Measurements from ENCODE around the gene KAZN.

KAZN gene

GRCh38 chr1:14615549-14616218, 17.2 kb downstream of the KAZN start:
- Histone ChIP-seq H2BK5ac (ENCODE audit: low read depth, low read length, poor library complexity, severe bottlenecking) (no peak overlapping the region), H3K4ac (ENCODE audit: low read depth in 1 of 2, low read length in 2 of 2) (no peak overlapping the region), H3K27ac (ENCODE audit: low read length, poor library complexity, severe bottlenecking) (no peak overlapping the region), H4K8ac (ENCODE audit: low read length) (no peak overlapping the region), H3K79me1 (replicated peaks; ENCODE audit: low read length, poor library complexity, severe bottlenecking) (no peaks in the 10 kb centered on the region), H3K4me2 (ENCODE audit: low read length, poor library complexity, severe bottlenecking) (no peak overlapping the region), H3K4me3 (ENCODE audit: insufficient read depth in 1 of 2, low read depth in 1 of 2, low read length in 2 of 2) (no peak overlapping the region), H2BK120ac (ENCODE audit: low read depth, low read length) (no peak overlapping the region), H3K4me1 (ENCODE audit: control insufficient read depth, insufficient read depth, low read depth, low read length) (no peaks in the 10 kb centered on the region), H3K23ac (ENCODE audit: low read length in 2 of 2) (no peak overlapping the region), H3K36me3 (ENCODE audit: control insufficient read depth in 1 of 2, insufficient read depth in 2 of 2, low read depth in 1 of 2, low read length in 2 of 2) (no peaks in the 10 kb centered on the region), H2BK15ac (ENCODE audit: low read depth, poor library complexity, severe bottlenecking) (no peak overlapping the region), H3K18ac (ENCODE audit: low read depth in 1 of 2, low read length in 2 of 2) (no peak overlapping the region), H3K14ac (ENCODE audit: low read length in 2 of 2) (no peak overlapping the region), H2AFZ (ENCODE audit: low read depth, low read length) (no peak overlapping the region), H3K27me3 (ENCODE audit: control insufficient read depth in 1 of 2, insufficient read depth in 1 of 2, low read length in 2 of 2) (no peaks in the 10 kb centered on the region), H3K9me3 (ENCODE audit: control insufficient read depth, low read length) (no peaks in the 10 kb centered on the region), H2AK5ac (ENCODE audit: low read length, severe bottlenecking) (no peak overlapping the region), H2BK12ac (ENCODE audit: low read length in 2 of 2) (no peak overlapping the region), H3K9ac (ENCODE audit: low read length) (no peak overlapping the region), H4K91ac (ENCODE audit: low read length) (no peak overlapping the region)
- DNase-seq = no peak
- 78% methylated on average over 12 of the region's 12 CpGs for WGBS

GRCh38 chr1:14616632-14617396, 18.3 kb downstream of the KAZN start:
- Histone ChIP-seq H3K14ac (ENCODE audit: low read length in 2 of 2) (no peak overlapping the region), H3K9ac (ENCODE audit: low read length) (no peak overlapping the region), H2BK15ac (ENCODE audit: low read depth, poor library complexity, severe bottlenecking) (no peak overlapping the region), H2AFZ (ENCODE audit: low read depth, low read length) (no peak overlapping the region), H2AK5ac (ENCODE audit: low read length, severe bottlenecking) (no peak overlapping the region), H3K4me2 (ENCODE audit: low read length, poor library complexity, severe bottlenecking) (no peak overlapping the region), H3K4me3 (ENCODE audit: insufficient read depth in 1 of 2, low read depth in 1 of 2, low read length in 2 of 2) (no peak overlapping the region), H3K4me1 (ENCODE audit: control insufficient read depth, insufficient read depth, low read depth, low read length) (no peaks in the 10 kb centered on the region), H3K36me3 (ENCODE audit: control insufficient read depth in 1 of 2, insufficient read depth in 2 of 2, low read depth in 1 of 2, low read length in 2 of 2) (no peaks in the 10 kb centered on the region), H3K18ac (ENCODE audit: low read depth in 1 of 2, low read length in 2 of 2) (no peak overlapping the region), H4K91ac (ENCODE audit: low read length) (no peak overlapping the region), H3K9me3 (ENCODE audit: control insufficient read depth, low read length) (no peaks in the 10 kb centered on the region), H2BK12ac (ENCODE audit: low read length in 2 of 2) (no peak overlapping the region), H2BK120ac (ENCODE audit: low read depth, low read length) (no peak overlapping the region), H2BK5ac (ENCODE audit: low read depth, low read length, poor library complexity, severe bottlenecking) (no peak overlapping the region), H3K27me3 (ENCODE audit: control insufficient read depth in 1 of 2, insufficient read depth in 1 of 2, low read length in 2 of 2) (no peaks in the 10 kb centered on the region), H3K27ac (ENCODE audit: low read length, poor library complexity, severe bottlenecking) (no peak overlapping the region), H4K8ac (ENCODE audit: low read length) (no peak overlapping the region), H3K79me1 (replicated peaks; ENCODE audit: low read length, poor library complexity, severe bottlenecking) (no peaks in the 10 kb centered on the region), H3K23ac (ENCODE audit: low read length in 2 of 2) (no peak overlapping the region), H3K4ac (ENCODE audit: low read depth in 1 of 2, low read length in 2 of 2) (no peak overlapping the region)
- no peak for DNase-seq
- 63% methylated on average over 9 of the region's 11 CpGs for WGBS

GRCh38 chr1:14617791-14618190, 19.3 kb downstream of the KAZN start:
- WGBS = 93% methylated on average over 7 of the region's 7 CpGs
- no peaks in the 10 kb centered on the region for H3K9me3 ChIP-seq (ENCODE audit: control insufficient read depth, low read length)
- H2AFZ ChIP-seq (ENCODE audit: low read depth, low read length) = no peak overlapping the region
- no peaks in the 10 kb centered on the region for H3K27me3 ChIP-seq (ENCODE audit: control insufficient read depth in 1 of 2, insufficient read depth in 1 of 2, low read length in 2 of 2)
- H3K9ac ChIP-seq (ENCODE audit: low read length) = no peak overlapping the region
- no peak overlapping the region for H2AK5ac ChIP-seq (ENCODE audit: low read length, severe bottlenecking)
- no peak overlapping the region for H3K18ac ChIP-seq (ENCODE audit: low read depth in 1 of 2, low read length in 2 of 2)
- DNase-seq = no peak
- H3K79me1 ChIP-seq (replicated peaks; ENCODE audit: low read length, poor library complexity, severe bottlenecking) = no peaks in the 10 kb centered on the region
- no peak overlapping the region for H4K8ac ChIP-seq (ENCODE audit: low read length)
- no peak overlapping the region for H4K91ac ChIP-seq (ENCODE audit: low read length)
- H2BK15ac ChIP-seq (ENCODE audit: low read depth, poor library complexity, severe bottlenecking) = no peak overlapping the region
- H2BK5ac ChIP-seq (ENCODE audit: low read depth, low read length, poor library complexity, severe bottlenecking) = no peak overlapping the region
- H2BK120ac ChIP-seq (ENCODE audit: low read depth, low read length) = no peak overlapping the region
- H3K4me1 ChIP-seq (ENCODE audit: control insufficient read depth, insufficient read depth, low read depth, low read length) = no peaks in the 10 kb centered on the region
- no peak overlapping the region for H2BK12ac ChIP-seq (ENCODE audit: low read length in 2 of 2)
- no peak overlapping the region for H3K27ac ChIP-seq (ENCODE audit: low read length, poor library complexity, severe bottlenecking)
- H3K14ac ChIP-seq (ENCODE audit: low read length in 2 of 2) = no peak overlapping the region
- H3K23ac ChIP-seq (ENCODE audit: low read length in 2 of 2) = no peak overlapping the region
- H3K4me2 ChIP-seq (ENCODE audit: low read length, poor library complexity, severe bottlenecking) = no peak overlapping the region
- no peak overlapping the region for H3K4me3 ChIP-seq (ENCODE audit: insufficient read depth in 1 of 2, low read depth in 1 of 2, low read length in 2 of 2)
- H3K4ac ChIP-seq (ENCODE audit: low read depth in 1 of 2, low read length in 2 of 2) = no peak overlapping the region
- no peaks in the 10 kb centered on the region for H3K36me3 ChIP-seq (ENCODE audit: control insufficient read depth in 1 of 2, insufficient read depth in 2 of 2, low read depth in 1 of 2, low read length in 2 of 2)

GRCh38 chr1:14620941-14621340, 22.5 kb downstream of the KAZN start:
- Histone ChIP-seq H3K27me3 (ENCODE audit: control insufficient read depth in 1 of 2, insufficient read depth in 1 of 2, low read length in 2 of 2) (no peaks in the 10 kb centered on the region), H2BK15ac (ENCODE audit: low read depth, poor library complexity, severe bottlenecking) (no peak overlapping the region), H2BK12ac (ENCODE audit: low read length in 2 of 2) (no peak overlapping the region), H2AFZ (ENCODE audit: low read depth, low read length) (no peak overlapping the region), H3K4ac (ENCODE audit: low read depth in 1 of 2, low read length in 2 of 2) (no peak overlapping the region), H3K4me2 (ENCODE audit: low read length, poor library complexity, severe bottlenecking) (no peak overlapping the region), H3K27ac (ENCODE audit: low read length, poor library complexity, severe bottlenecking) (no peak overlapping the region), H3K9ac (ENCODE audit: low read length) (no peak overlapping the region), H2BK5ac (ENCODE audit: low read depth, low read length, poor library complexity, severe bottlenecking) (no peak overlapping the region), H3K23ac (ENCODE audit: low read length in 2 of 2) (no peak overlapping the region), H4K91ac (ENCODE audit: low read length) (no peak overlapping the region), H4K8ac (ENCODE audit: low read length) (no peak overlapping the region), H3K14ac (ENCODE audit: low read length in 2 of 2) (no peak overlapping the region), H3K9me3 (ENCODE audit: control insufficient read depth, low read length) (no peaks in the 10 kb centered on the region), H3K79me1 (replicated peaks; ENCODE audit: low read length, poor library complexity, severe bottlenecking) (no peaks in the 10 kb centered on the region), H3K4me1 (ENCODE audit: control insufficient read depth, insufficient read depth, low read depth, low read length) (no peaks in the 10 kb centered on the region), H2BK120ac (ENCODE audit: low read depth, low read length) (no peak overlapping the region), H3K18ac (ENCODE audit: low read depth in 1 of 2, low read length in 2 of 2) (no peak overlapping the region), H3K4me3 (ENCODE audit: insufficient read depth in 1 of 2, low read depth in 1 of 2, low read length in 2 of 2) (no peak overlapping the region), H3K36me3 (ENCODE audit: control insufficient read depth in 1 of 2, insufficient read depth in 2 of 2, low read depth in 1 of 2, low read length in 2 of 2) (no peaks in the 10 kb centered on the region), H2AK5ac (ENCODE audit: low read length, severe bottlenecking) (no peak overlapping the region)
- DNase-seq = no peak
